ENCODE results near the gene CFAP251. TPM values are rescaled to one million over a fixed set of nuclear protein-coding genes. Genes with fewer than 3 reads are reported as not detected.

CFAP251 gene
- total and polyA plus RNA-seq, 2 of the 13 experiments (the other 11 are each of a cell fraction or from before 2014, with no cell fraction given), result 0.30 to 0.42 TPM

GRCh38 chr12:121970581-121971300 is 52.3 kb downstream of the CFAP251 start:
- BruUV-seq (replicated peaks), result no TSS peak
- ATAC-seq, result peak; percentile 29; the same call in 2 of the 3 replicates
- Histone ChIP-seq H3K27ac (ENCODE audit: extremely low read length, insufficient read depth, low read length) (no peak overlapping the region), H3K9me3 (ENCODE audit: low read length) (no peaks in the 10 kb centered on the region), H4K20me1 (ENCODE audit: insufficient read depth, low read length) (no peaks in the 10 kb centered on the region), H3K4me3 (replicated peaks in 1 of 3; ENCODE audit: insufficient read depth in 1 of 3, low read depth in 2 of 3, low read length in 3 of 3) (no peak overlapping the region), H3K79me2 (ENCODE audit: insufficient read depth, low read length) (no peaks in the 10 kb centered on the region), H3K36me3 (replicated peaks in 1 of 2; ENCODE audit: control insufficient read depth in 1 of 2, insufficient read depth in 2 of 2, low read length in 2 of 2) (no peaks in the 10 kb centered on the region), H3K27me3 (ENCODE audit: control insufficient read depth in 1 of 2, insufficient read depth in 2 of 2, low read length in 2 of 2) (peaks cover 0 to 14% of the 10 kb centered on the region in 2 experiments; a peak in 3 of 5 replicates), H3K4me1 (ENCODE audit: insufficient read depth, low read length) (no peaks in the 10 kb centered on the region), H3K4me2 (ENCODE audit: low read depth, low read length) (no peak overlapping the region), H3K9ac (ENCODE audit: insufficient read depth, low read depth, low read length) (no peak overlapping the region), H2AFZ (ENCODE audit: low read length) (no peak overlapping the region)
- DNase-seq (ENCODE audit: low spot score), result no peak
- ChIA-PET CTCF (ENCODE audit: low intra/inter-chr PET ratio, low total read pairs) (no interaction called here), POLR2A (no interaction called here)
- in situ Hi-C loops (cut with HindIII; ENCODE audit: extremely low pct_ligation_motif_present, low pct_unique_long_range_greater_than_20kb) (no loop called here), intact Hi-C loops (cut with micrococcal nuclease; ENCODE audit: unreplicated experiment) (no loop called here)
- whole genome bisulfite sequencing (ENCODE audit: low lambda C conversion rate), result 43% methylated on average over 5 of the region's 6 CpGs
- FAIRE-seq, result no peak
- TF ChIP-seq HOXD1 (CRISPR knock-in tag; IDR thresholded peaks at IDR 0.05) (no peak), ATF7-NPFF (CRISPR knock-in tag; IDR thresholded peaks at IDR 0.05; ENCODE audit: low read depth) (no peak), ZNF350 (CRISPR knock-in tag; IDR thresholded peaks at IDR 0.05; ENCODE audit: borderline replicate concordance, low read depth) (no peak), ZNF275 (CRISPR knock-in tag; IDR thresholded peaks at IDR 0.05; ENCODE audit: borderline replicate concordance) (no peak), HNRNPL (IDR thresholded peaks at IDR 0.05; ENCODE audit: low read depth, low read length) (no peak), RAD21 (CRISPR knock-in tag; IDR thresholded peaks at IDR 0.05) (no peak), MTF2 (CRISPR knock-in tag; IDR thresholded peaks at IDR 0.05; ENCODE audit: borderline replicate concordance) (no peak), RELA (CRISPR knock-in tag; IDR thresholded peaks at IDR 0.05) (no peak), ZNF790 (CRISPR knock-in tag; IDR thresholded peaks at IDR 0.05; ENCODE audit: borderline replicate concordance) (no peak), PITX1 (CRISPR knock-in tag; IDR thresholded peaks at IDR 0.05) (no peak), KLF16 (CRISPR knock-in tag; IDR thresholded peaks at IDR 0.05) (no peak)
